Fibroblast of lung (primary cell): ENCODE measurements around the gene FGF18. TPM values are rescaled to one million over a fixed set of nuclear protein-coding genes. Genes with fewer than 3 reads are reported as not detected.

Source experiments
- DNase-seq, 2 donors: peaks; one replicate each; pipeline versions ENCODE4 v3.0.0 to v3.0.0-alpha.2; 2010; ENCODE audit warnings: low read depth in 2 of 2
- H2AFZ ChIP-seq: 2 replicates; pipeline ENCODE4 v1.5.1; 2012; ENCODE audit warnings: low read length, control low read depth, inconsistent platforms
- H3K27ac ChIP-seq: 2 replicates; pipeline ENCODE4 v1.5.1; 2011; ENCODE audit warnings: low read length, control low read depth; ENCODE audit not compliant: insufficient read depth
- H3K27me3 ChIP-seq: 2 replicates; pipeline ENCODE4 v1.5.1; 2011; ENCODE audit warnings: mild to moderate bottlenecking, low read length; ENCODE audit not compliant: control insufficient read depth, insufficient read depth
- H3K36me3 ChIP-seq: 2 replicates; pipeline ENCODE4 v1.5.1; 2011; ENCODE audit warnings: low read length; ENCODE audit not compliant: control insufficient read depth, insufficient read depth
- H3K4me1 ChIP-seq: 2 replicates; pipeline ENCODE4 v1.5.1; 2011; ENCODE audit warnings: low read length; ENCODE audit not compliant: control insufficient read depth, insufficient read depth; ENCODE audit errors: extremely low read depth
- H3K4me2 ChIP-seq: 2 replicates; pipeline ENCODE4 v1.5.1; 2011; ENCODE audit warnings: low read length, control low read depth; ENCODE audit not compliant: insufficient read depth; ENCODE audit errors: extremely low read depth
- H3K4me3 ChIP-seq, 4 experiments: fragments of 200-600 bp in 1 of 4; sonication (generic) in 1 of 4; replicated peaks in 1 of 4; 2 replicates each; pipeline ENCODE4 v1.5.1; 2011 to 2016; ENCODE audit warnings: low read length in 4 of 4, low read depth in 3 of 4, mild to moderate bottlenecking in 3 of 4, control low read depth in 2 of 4, inconsistent platforms in 1 of 4, mixed read lengths in 1 of 4; ENCODE audit not compliant: insufficient read depth in 1 of 4; ENCODE audit errors: control extremely low read depth in 1 of 4
- H3K79me2 ChIP-seq: 2 replicates; pipeline ENCODE4 v1.5.1; 2012; ENCODE audit warnings: mild to moderate bottlenecking, low read length, inconsistent platforms; ENCODE audit not compliant: control insufficient read depth, insufficient read depth
- H3K9ac ChIP-seq: 2 replicates; pipeline ENCODE4 v1.5.1; 2011; ENCODE audit warnings: mild to moderate bottlenecking, low read length, control low read depth; ENCODE audit not compliant: insufficient read depth
- H3K9me3 ChIP-seq: 2 replicates; pipeline ENCODE4 v1.5.1; 2012; ENCODE audit warnings: low read depth, low read length; ENCODE audit not compliant: control insufficient read depth, insufficient read depth
- H4K20me1 ChIP-seq: 2 replicates; pipeline ENCODE4 v1.5.1; 2011; ENCODE audit warnings: low read length; ENCODE audit not compliant: control insufficient read depth, insufficient read depth; ENCODE audit errors: extremely low read depth
- EZH2 ChIP-seq: IDR thresholded peaks from 2 replicates; pipeline ENCODE4 v1.5.1; 2012; ENCODE audit warnings: low read length, control low read depth, mild to moderate bottlenecking; ENCODE audit errors: missing control alignments
- polyA plus RNA-seq, 2 donors: library from polyadenylated mRNA; depleted of rRNA in 1 of 2; stranded (reverse) in 1 of 2; unstranded in 1 of 2; fragments of >200 nt; gene quantifications; 2 replicates each; pipeline ENCODE4 v1.2.1, GENCODE V29; 2011 to 2012; ENCODE audit warnings: missing spikeins in 1 of 2
- total RNA-seq: library from RNA; depleted of rRNA; stranded (reverse); fragments of >200 nt; gene quantifications from 2 replicates; pipeline ENCODE4 v1.2.1, GENCODE V29; 2014
- TF ChIP-seq, protein P1 (sequence below), 2 donors: IDR thresholded peaks in 1 of 2; conservative IDR thresholded peaks in 1 of 2; 1 replicate in 1 of 2; 2 replicates in 1 of 2; pipeline ENCODE4 v1.5.1; 2011 to 2012; ENCODE audit warnings: low read length in 2 of 2, control low read depth in 1 of 2, inconsistent platforms in 1 of 2, low read depth in 1 of 2, mild to moderate bottlenecking in 1 of 2

Gene FGF18
- total and polyA plus RNA-seq, 2 donors (not counting 1 experiment from before 2014, with no cell fraction given): 0.33 to 19.3 TPM

DNA sequence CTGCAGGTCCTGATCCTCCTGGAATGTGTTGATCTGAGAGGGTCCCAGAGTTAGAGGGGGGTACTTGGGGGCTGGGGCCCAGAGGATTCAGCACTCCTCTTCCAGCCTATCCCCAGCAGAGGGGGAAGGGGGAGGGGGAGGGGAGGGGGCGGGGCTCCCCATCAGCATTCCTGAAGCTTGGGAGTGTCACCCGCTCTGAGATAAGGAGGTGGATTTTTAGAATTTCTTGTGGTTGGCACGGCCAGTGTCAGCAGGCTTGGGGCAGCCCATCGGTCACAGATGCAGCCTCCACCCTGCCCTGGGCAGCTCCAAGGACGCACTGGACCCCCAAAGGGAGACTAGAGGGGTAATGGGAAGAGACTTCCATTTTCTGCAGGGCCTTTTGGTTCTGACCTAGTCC, 5.3 kb downstream of the FGF18 start:
- DNase-seq: no peak
- Histone ChIP-seq H3K9me3 (no peaks in the 10 kb centered on the region), H3K36me3 (no peaks in the 10 kb centered on the region), H3K27me3 (no peaks in the 10 kb centered on the region), H3K79me2 (no peaks in the 10 kb centered on the region), H3K4me3 (no peak overlapping the region), H3K9ac (no peak overlapping the region), H3K27ac (no peak overlapping the region), H3K4me1 (no peaks in the 10 kb centered on the region), H2AFZ (no peak overlapping the region), H4K20me1 (no peaks in the 10 kb centered on the region), H3K4me2 (no peak overlapping the region)
- TF ChIP-seq, protein P1, sequence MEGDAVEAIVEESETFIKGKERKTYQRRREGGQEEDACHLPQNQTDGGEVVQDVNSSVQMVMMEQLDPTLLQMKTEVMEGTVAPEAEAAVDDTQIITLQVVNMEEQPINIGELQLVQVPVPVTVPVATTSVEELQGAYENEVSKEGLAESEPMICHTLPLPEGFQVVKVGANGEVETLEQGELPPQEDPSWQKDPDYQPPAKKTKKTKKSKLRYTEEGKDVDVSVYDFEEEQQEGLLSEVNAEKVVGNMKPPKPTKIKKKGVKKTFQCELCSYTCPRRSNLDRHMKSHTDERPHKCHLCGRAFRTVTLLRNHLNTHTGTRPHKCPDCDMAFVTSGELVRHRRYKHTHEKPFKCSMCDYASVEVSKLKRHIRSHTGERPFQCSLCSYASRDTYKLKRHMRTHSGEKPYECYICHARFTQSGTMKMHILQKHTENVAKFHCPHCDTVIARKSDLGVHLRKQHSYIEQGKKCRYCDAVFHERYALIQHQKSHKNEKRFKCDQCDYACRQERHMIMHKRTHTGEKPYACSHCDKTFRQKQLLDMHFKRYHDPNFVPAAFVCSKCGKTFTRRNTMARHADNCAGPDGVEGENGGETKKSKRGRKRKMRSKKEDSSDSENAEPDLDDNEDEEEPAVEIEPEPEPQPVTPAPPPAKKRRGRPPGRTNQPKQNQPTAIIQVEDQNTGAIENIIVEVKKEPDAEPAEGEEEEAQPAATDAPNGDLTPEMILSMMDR (conservative IDR thresholded peaks at IDR 0.05 in 1 of 2, IDR thresholded peaks at IDR 0.05 in 1 of 2; ENCODE audit: low read depth in 1 of 2, low read length in 2 of 2): no peak
- no peak for TF ChIP-seq EZH2

DNA sequence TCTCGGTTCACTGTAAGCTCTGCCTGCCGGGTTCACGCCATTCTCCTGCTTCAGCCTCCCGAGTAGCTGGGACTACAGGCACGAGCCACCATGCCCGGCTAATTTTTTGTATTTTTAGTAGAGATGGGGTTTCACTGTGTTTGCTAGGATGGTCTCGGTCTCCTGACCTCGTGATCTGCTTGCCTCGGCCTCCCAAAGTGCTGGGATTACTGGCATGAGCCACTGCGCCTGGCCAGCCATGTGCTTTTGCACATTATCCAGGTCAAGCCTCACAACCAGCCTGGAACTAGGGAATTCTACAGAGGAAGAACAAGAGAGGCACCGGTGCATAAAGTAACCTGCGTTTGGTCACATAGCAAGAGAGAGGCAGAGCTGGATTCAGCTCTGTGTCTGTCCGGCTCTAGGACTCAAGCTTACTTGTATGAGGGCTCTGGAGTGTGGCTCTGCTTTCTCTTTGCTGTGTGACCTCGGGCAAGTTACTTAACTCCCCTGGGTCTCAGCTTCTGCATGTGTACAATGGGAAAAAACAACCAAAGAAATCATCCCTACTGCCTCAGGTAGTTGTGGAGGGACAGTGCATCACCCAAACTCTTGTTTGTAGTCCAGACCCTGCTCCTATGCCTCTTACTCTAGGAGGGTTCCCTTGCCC, 6.3 kb downstream of the FGF18 start:
- no peaks in the 10 kb centered on the region for H4K20me1 ChIP-seq
- no peaks in the 10 kb centered on the region for H3K4me1 ChIP-seq
- H2AFZ ChIP-seq: no peak overlapping the region
- no peak overlapping the region for H3K9ac ChIP-seq
- H3K79me2 ChIP-seq: no peaks in the 10 kb centered on the region
- H3K9me3 ChIP-seq: no peaks in the 10 kb centered on the region
- no peak overlapping the region for H3K4me3 ChIP-seq
- H3K4me2 ChIP-seq: no peak overlapping the region
- no peaks in the 10 kb centered on the region for H3K36me3 ChIP-seq
- no peak for DNase-seq
- TF ChIP-seq EZH2: no peak
- TF ChIP-seq, protein P1 (conservative IDR thresholded peaks at IDR 0.05 in 1 of 2, IDR thresholded peaks at IDR 0.05 in 1 of 2; ENCODE audit: low read depth in 1 of 2, low read length in 2 of 2): no peak
- H3K27ac ChIP-seq: no peak overlapping the region
- no peaks in the 10 kb centered on the region for H3K27me3 ChIP-seq

DNA sequence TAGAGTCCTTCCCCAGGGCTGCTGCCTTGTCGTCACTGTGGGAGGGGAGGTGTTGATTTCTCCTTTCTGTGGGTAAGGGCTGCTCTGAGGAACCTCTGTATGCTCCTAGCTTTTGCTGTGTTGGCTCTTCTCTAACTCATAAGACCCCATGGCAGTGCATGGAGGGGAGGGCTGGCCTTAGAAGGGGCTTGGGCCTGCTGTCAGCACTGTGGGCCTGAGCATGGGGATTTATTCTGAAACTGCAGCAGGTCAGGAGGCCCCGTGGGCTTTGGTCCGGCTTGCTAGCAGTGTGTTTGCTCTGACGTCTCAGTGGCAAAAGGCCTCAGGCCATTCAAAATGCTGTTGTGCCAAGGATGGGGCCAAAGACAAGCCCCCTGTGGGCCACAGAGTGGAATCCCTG, 6.8 kb downstream of the FGF18 start:
- no peaks in the 10 kb centered on the region for H3K27me3 ChIP-seq
- no peak overlapping the region for H2AFZ ChIP-seq
- no peaks in the 10 kb centered on the region for H3K36me3 ChIP-seq
- H3K9ac ChIP-seq: no peak overlapping the region
- no peak for TF ChIP-seq EZH2
- TF ChIP-seq, protein P1 (conservative IDR thresholded peaks at IDR 0.05 in 1 of 2, IDR thresholded peaks at IDR 0.05 in 1 of 2; ENCODE audit: low read depth in 1 of 2, low read length in 2 of 2): no peak
- H3K4me1 ChIP-seq: no peaks in the 10 kb centered on the region
- no peak overlapping the region for H3K4me2 ChIP-seq
- H3K79me2 ChIP-seq: no peaks in the 10 kb centered on the region
- no peak for DNase-seq
- no peaks in the 10 kb centered on the region for H3K9me3 ChIP-seq
- no peaks in the 10 kb centered on the region for H4K20me1 ChIP-seq
- H3K27ac ChIP-seq: no peak overlapping the region
- H3K4me3 ChIP-seq: no peak overlapping the region
